OCI-LY1 (cell line): ENCODE data around the gene C14orf180.

Experiments used
- H2AFZ ChIP-seq: fragments of 200-600 bp; sonication (generic), shearing (Covaris generic); 2 replicates; pipeline ENCODE4 v1.6.0; 2014; ENCODE audit warnings: antibody characterized with exemption, mild to moderate bottlenecking, low read length
- H3F3A ChIP-seq: fragments of 200-600 bp; sonication (generic), shearing (Covaris generic); 2 replicates; pipeline ENCODE4 v1.6.0; 2014; ENCODE audit warnings: mild to moderate bottlenecking, antibody characterized with exemption, low read length, moderate library complexity; ENCODE audit not compliant: insufficient read depth
- H3K27ac ChIP-seq: fragments of 200-600 bp; sonication (generic); 2 replicates; pipeline ENCODE4 v1.5.1; 2014; ENCODE audit warnings: low read length, mixed run types, mild to moderate bottlenecking, low read depth; ENCODE audit not compliant: poor library complexity, severe bottlenecking
- H3K27me3 ChIP-seq: fragments of 200-600 bp; sonication (generic); 2 replicates; pipeline ENCODE4 v1.6.0; 2014; ENCODE audit warnings: antibody characterized with exemption, mild to moderate bottlenecking, low read length, moderate library complexity; ENCODE audit not compliant: insufficient read depth
- H3K36me3 ChIP-seq: fragments of 200-600 bp; sonication (generic); 2 replicates; pipeline ENCODE4 v1.6.1; 2014; ENCODE audit warnings: mild to moderate bottlenecking, antibody characterized with exemption, low read length, moderate library complexity, mixed read lengths; ENCODE audit not compliant: insufficient read depth
- H3K4me1 ChIP-seq: fragments of 200-600 bp; sonication (generic); 2 replicates; pipeline ENCODE4 v1.5.1; 2014; ENCODE audit warnings: mild to moderate bottlenecking, low read length, moderate library complexity; ENCODE audit not compliant: insufficient read depth, severe bottlenecking
- H3K4me2 ChIP-seq: fragments of 200-600 bp; sonication (generic), shearing (Covaris generic); 2 replicates; pipeline ENCODE4 v1.6.1; 2014; ENCODE audit warnings: low read length
- H3K4me3 ChIP-seq: fragments of 200-600 bp; sonication (generic); 2 replicates; pipeline ENCODE4 v1.5.1; 2014; ENCODE audit warnings: low read length, low read depth, mild to moderate bottlenecking, mixed read lengths; ENCODE audit not compliant: poor library complexity, severe bottlenecking
- H3K79me2 ChIP-seq: fragments of 200-600 bp; shearing (Covaris generic); 2 replicates; pipeline ENCODE4 v1.6.1; 2016; ENCODE audit warnings: mixed run types, low read length, mixed read lengths; ENCODE audit not compliant: insufficient read depth
- H3K9ac ChIP-seq: fragments of 200-600 bp; sonication (generic), shearing (Covaris generic); 2 replicates; pipeline ENCODE4 v1.6.1; 2014; ENCODE audit warnings: mild to moderate bottlenecking, low read length, mixed read lengths
- H3K9me2 ChIP-seq: fragments of 200-600 bp; sonication (generic), shearing (Covaris generic); 2 replicates; pipeline ENCODE4 v1.6.1; 2014; ENCODE audit warnings: low read depth, mild to moderate bottlenecking, low read length, mixed read lengths
- H3K9me3 ChIP-seq: fragments of 200-600 bp; shearing (Covaris generic); 2 replicates; pipeline ENCODE4 v1.6.1; 2014; ENCODE audit warnings: low read length, mixed read lengths
- H4K20me1 ChIP-seq: fragments of 200-600 bp; sonication (generic), shearing (Covaris generic); 2 replicates; pipeline ENCODE4 v1.6.0; 2016; ENCODE audit warnings: mild to moderate bottlenecking, low read length; ENCODE audit not compliant: insufficient read depth
- EZH2 ChIP-seq: fragments of 200-600 bp; sonication (generic), shearing (Covaris generic); IDR thresholded peaks from 2 replicates; pipeline ENCODE4 v1.8.0; 2017; ENCODE audit warnings: borderline replicate concordance, mixed run types, mild to moderate bottlenecking, antibody characterized with exemption, low read length, moderate library complexity, mixed read lengths
- TF ChIP-seq, protein P1 (sequence below): fragments of 200-600 bp; sonication (generic), shearing (Covaris generic); IDR thresholded peaks from 2 replicates; pipeline ENCODE4 v1.5.1; 2017; ENCODE audit warnings: mild to moderate bottlenecking, antibody characterized with exemption, low read length, moderate library complexity, mixed read lengths

Gene C14orf180

GRCh38 chr14:104591506-104592291 lies 12.1 kb downstream of the C14orf180 start:
- Histone ChIP-seq H3K4me1 (no peaks in the 10 kb centered on the region), H3K9me3 (no peaks in the 10 kb centered on the region), H3K27ac (no peak overlapping the region), H3K79me2 (no peaks in the 10 kb centered on the region), H3K36me3 (no peaks in the 10 kb centered on the region), H2AFZ (no peak overlapping the region), H3K9me2 (no peaks in the 10 kb centered on the region), H3F3A (no peaks in the 10 kb centered on the region), H3K27me3 (no peaks in the 10 kb centered on the region), H3K4me3 (no peak overlapping the region), H3K4me2 (no peak overlapping the region), H4K20me1 (no peaks in the 10 kb centered on the region), H3K9ac (no peak overlapping the region)
- TF ChIP-seq, protein P1, sequence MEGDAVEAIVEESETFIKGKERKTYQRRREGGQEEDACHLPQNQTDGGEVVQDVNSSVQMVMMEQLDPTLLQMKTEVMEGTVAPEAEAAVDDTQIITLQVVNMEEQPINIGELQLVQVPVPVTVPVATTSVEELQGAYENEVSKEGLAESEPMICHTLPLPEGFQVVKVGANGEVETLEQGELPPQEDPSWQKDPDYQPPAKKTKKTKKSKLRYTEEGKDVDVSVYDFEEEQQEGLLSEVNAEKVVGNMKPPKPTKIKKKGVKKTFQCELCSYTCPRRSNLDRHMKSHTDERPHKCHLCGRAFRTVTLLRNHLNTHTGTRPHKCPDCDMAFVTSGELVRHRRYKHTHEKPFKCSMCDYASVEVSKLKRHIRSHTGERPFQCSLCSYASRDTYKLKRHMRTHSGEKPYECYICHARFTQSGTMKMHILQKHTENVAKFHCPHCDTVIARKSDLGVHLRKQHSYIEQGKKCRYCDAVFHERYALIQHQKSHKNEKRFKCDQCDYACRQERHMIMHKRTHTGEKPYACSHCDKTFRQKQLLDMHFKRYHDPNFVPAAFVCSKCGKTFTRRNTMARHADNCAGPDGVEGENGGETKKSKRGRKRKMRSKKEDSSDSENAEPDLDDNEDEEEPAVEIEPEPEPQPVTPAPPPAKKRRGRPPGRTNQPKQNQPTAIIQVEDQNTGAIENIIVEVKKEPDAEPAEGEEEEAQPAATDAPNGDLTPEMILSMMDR = no peak
- TF ChIP-seq EZH2 = no peak

DNA sequence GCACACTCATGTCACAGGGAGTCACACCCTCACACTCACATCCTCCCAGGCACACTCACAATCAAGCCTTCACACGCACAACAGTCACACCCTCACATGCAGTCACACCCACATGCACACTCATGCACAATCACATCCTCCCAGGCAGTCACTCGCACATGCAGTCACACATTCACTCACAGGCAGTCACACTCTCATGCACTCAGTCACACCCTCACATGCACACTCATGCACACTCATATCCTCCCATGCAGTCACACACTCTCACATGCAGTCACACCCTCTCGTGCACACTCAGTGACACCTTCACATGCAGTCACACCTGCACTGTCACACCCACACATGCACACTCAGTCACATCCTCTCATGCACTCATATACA lies 12.7 kb downstream of the C14orf180 start:
- Histone ChIP-seq H3F3A (no peaks in the 10 kb centered on the region), H3K79me2 (no peaks in the 10 kb centered on the region), H3K4me1 (no peaks in the 10 kb centered on the region), H3K36me3 (no peaks in the 10 kb centered on the region), H3K27ac (no peak overlapping the region), H3K9me2 (no peaks in the 10 kb centered on the region), H4K20me1 (no peaks in the 10 kb centered on the region), H3K9me3 (no peaks in the 10 kb centered on the region), H3K27me3 (no peaks in the 10 kb centered on the region), H2AFZ (no peak overlapping the region), H3K4me3 (no peak overlapping the region), H3K4me2 (no peak overlapping the region), H3K9ac (no peak overlapping the region)
- no peak for TF ChIP-seq EZH2
- TF ChIP-seq, protein P1 = no peak

DNA sequence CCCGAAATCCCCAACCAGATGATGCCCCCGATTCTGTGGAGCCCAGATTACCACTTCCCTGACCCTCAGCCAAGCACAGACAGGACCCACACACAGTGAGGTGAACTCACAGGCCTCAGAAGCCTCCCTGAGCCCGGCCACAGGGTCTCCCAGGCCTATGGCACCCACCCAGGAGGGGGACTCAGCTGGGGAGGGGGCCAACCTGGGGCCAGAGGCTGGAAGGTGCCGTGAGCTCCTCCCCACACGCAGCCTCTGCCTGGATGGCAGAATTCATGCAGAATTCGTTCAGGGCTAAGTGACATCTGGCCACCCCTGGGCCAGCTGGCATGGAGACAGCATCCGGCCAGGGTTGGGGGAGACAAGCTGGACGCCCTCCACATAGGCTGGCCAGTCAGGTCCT lies 13.2 kb downstream of the C14orf180 start:
- Histone ChIP-seq H3K4me3 (no peak overlapping the region), H3K79me2 (no peaks in the 10 kb centered on the region), H3K27me3 (no peaks in the 10 kb centered on the region), H3K9ac (no peak overlapping the region), H3K36me3 (no peaks in the 10 kb centered on the region), H3K27ac (no peak overlapping the region), H3F3A (no peaks in the 10 kb centered on the region), H3K4me2 (no peak overlapping the region), H2AFZ (no peak overlapping the region), H4K20me1 (no peaks in the 10 kb centered on the region), H3K9me3 (no peaks in the 10 kb centered on the region), H3K4me1 (no peaks in the 10 kb centered on the region), H3K9me2 (no peaks in the 10 kb centered on the region)
- TF ChIP-seq, protein P1 = no peak
- TF ChIP-seq EZH2 = no peak
